MM.1S (cell line): ENCODE measurements around the gene IPO9.

ENCODE experiments used
- CTCF ChIP-seq: fragments of 300-600 bp; sonication (generic); IDR thresholded peaks from 2 replicates; pipeline ENCODE4 v1.5.1; 2016; ENCODE audit warnings: antibody characterized with exemption, low read length, mixed read lengths
- EZH2phosphoT487 ChIP-seq: fragments of 300-600 bp; sonication (generic); IDR thresholded peaks from 2 replicates; pipeline ENCODE4 v1.6.1; 2018; ENCODE audit warnings: antibody characterized with exemption, low read length

GRCh38 chr1:201782353-201782752, 46.6 kb upstream of the IPO9 start:
- no peak for TF ChIP-seq CTCF
- TF ChIP-seq EZH2phosphoT487 = no peak
